GM21529 (cell line): ENCODE results near the gene MAP6.

ENCODE experiments used
- ATAC-seq: cut with Tn5 transposase; IDR thresholded peaks from one replicate; pipeline ENCODE4 v1.9.1; 2021; ENCODE audit not compliant: unreplicated experiment

MAP6 gene

DNA sequence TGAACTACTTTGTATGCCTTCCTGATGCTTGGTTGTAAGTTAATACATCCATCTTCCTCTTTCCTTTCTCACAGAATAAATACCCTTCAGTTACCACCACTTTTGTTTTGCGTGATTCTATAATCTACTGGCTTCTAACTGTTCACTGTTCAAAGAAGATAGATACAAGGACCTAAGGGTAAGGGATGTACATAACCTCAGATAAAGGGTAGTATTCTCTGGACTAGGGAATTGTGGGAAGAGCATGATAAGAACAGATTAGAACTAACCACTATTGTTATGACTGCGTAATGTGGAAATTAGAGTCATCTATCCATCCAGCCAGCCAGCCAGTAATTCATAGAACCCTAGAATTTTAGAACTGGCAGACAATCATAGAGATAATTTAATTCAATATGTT, 36.4 kb downstream of the MAP6 start:
- no peak for ATAC-seq

DNA sequence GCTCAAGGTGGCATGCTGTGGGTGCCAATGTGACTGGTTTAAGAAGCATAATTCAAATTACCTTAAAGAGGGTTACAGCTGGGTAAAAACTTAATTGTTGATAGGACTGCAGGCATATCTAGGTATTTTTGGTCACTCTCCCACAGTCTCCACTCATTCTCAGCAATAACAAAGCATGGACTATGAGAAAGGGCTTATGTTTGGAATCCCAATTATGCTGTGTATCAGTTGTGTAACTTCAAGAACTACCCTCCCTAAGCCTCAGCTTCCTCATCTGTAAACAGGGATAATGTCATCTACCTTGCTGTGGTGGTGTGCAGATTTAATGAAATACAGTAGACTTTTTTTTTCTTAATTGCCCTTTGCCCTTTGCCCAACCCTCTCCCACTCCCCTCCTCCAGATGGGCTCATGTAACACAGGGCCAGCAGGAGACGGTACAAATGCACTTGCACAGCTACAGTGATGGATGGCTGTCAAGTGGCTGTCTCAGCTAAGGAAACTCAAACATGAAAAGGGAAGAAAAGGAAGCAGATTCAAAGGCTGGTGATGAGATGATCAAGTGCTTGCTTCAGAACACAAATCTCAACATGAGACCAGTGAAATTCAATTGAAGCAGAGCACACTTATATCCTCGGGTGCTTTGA, 37.6 kb downstream of the MAP6 start:
- ATAC-seq, result no peak

DNA sequence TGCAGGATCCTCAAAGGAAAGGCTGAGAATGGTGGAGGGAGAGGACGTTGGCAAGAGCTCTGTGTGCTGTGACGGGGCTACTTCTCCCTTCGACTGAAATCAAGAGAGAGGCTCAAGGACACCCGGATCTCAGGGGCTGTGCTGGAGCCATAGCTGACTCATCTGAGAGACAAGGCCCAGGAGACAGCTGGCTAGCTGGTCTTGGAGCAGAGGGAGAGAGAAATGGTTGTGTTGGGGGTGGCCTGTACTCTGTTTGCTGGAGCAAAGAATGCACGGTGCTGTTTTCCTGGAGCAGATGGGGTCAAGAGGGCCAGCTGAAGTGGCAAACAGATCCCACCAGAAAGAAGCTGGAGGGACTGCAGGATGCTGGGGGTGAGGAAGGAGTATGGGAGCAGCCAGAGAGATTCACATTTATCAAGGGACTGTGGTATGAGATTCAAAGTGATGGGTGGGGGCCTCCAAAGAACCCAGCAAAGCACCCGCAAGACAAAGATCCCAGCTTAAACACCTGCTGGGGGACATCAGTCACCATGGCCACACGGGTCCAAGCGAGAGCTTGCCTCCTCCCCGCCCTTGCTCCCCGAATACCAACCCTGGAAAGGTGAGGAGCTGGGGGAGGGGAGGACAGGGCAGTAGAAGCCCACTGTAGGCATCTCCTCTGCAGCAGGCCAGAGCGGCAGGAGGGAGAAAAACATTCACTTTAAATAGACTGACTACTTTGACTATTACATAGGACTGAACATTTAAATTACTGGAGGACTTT, 40.8 kb downstream of the MAP6 start:
- no peak for ATAC-seq

DNA sequence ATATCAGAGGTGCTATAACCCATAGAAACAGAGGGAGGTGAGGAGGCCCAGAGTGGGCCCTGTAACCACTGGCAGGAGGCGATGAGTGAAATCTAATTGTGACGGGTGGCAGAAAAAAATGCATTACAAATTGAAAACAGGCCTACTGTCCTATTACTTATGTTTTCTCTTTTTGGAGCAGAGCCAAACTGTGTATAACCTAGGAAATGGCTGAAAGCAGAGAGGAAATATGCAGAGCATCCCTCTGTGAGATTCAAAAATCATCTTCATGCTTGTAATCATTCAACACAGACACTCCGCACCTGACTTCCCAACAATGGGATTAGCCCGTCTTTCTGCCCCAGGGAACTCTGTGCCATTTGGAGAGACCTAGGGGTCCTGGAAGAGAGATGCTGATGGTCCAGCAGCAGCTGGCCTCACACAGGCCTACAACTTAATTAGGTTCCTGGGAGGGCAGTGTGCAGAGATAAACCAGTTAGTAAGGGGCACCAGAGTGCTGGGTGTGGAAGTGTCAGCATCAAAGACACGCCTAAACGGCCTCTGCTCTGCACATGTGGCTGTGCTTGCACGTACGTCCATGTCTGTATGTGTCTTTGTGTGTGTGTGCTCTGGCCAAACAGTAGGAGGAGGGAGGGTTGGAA, 41.8 kb downstream of the MAP6 start:
- ATAC-seq, result no peak

DNA sequence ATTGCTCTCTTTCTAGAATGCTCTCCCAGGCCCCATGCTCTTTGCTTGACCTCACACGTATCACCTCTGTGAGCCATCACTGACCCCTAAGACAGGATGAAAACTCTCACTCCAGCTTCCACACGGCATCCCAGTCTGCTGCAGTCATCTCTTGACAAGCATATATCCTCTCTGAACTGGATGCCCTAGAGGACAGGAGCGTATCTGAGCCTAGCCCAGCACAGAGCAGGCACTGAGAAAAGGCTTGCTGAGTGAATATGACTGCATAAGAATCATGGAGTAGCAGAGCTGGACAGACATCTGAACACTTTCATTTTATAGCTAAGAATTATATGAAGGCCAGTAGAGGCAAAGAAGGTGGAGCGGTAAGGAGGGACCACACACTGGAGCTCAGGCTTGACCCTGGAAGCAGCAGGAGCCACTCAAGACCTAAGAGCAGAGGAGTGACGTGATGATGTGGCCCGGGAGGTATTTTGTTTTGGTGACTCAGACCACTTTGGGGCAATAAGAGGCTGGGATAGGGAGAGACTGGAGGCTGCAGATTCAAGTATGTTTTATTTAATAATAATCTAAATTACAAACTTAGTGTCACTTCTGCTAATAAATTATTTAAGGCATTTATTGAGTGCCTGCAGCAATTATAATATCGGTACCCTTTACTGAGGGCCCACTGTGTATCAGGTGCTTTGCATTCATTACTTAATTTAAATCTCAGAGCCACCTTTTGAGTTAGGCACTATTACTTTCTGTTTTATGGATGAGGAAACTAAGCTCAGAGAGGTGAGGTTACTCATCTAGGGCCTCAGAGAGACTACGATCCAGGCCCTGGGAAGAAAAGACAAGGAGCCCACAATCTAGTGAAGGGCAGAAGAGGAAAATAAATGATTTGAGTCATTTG, 42.6 kb downstream of the MAP6 start:
- ATAC-seq, result no peak

DNA sequence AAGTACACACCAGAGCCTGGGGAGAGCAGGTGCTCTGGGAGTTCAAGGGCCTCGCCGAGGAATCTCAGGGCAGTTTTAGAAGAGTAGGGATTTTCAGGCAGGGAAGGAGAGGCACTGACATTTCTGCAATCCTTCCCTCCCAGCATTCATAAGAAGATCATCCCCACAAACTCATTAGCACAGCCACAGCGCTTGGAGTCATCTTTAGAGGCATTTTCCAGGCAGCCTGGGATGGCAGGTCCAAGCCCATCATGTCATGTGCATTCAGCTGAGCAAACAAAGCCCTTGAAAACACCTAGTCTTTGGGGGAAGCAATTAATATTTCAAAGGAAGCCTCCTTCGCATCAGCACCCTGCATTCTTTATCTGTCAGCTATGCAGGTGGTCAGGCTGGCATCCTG, 43.8 kb downstream of the MAP6 start:
- no peak for ATAC-seq

DNA sequence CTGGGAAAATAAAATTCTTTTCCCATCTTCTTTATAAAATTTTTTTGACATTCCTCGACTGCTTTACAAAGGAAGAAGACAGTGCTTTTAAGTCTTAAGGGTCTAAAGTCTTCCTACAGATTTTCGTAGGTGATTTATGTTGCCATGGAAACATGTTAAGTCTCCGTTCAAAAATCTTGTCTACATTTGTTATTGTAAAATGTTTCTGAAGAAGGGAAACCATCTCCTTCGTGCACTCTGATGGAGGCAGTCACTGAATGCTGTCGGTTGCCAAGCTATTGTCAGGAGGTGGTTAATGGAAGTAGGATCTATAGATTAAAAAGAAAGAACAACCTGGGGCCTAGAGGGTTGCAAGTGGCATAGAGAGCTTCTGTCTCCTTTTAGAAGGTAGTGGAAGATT, 52.6 kb downstream of the MAP6 start:
- ATAC-seq, result no peak

DNA sequence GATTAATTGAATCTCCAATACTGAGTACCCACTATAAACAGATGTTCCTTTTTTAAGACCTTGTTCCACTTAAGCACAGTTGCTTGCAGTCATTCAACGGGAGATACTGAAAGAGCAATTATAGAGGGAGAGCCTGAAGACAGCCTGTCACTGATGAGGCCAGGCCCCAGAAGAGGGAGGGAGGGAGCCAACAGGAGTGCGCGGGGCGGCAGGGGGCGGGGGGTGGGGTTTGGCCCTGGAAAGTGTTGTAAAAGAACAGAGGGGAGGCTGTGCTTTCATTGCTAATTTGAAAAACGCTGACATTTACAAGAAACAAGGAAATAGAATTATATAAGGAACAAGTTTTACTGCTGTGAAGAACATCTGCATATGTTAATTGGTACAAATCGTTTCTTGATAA, 53.1 kb downstream of the MAP6 start:
- no peak for ATAC-seq

DNA sequence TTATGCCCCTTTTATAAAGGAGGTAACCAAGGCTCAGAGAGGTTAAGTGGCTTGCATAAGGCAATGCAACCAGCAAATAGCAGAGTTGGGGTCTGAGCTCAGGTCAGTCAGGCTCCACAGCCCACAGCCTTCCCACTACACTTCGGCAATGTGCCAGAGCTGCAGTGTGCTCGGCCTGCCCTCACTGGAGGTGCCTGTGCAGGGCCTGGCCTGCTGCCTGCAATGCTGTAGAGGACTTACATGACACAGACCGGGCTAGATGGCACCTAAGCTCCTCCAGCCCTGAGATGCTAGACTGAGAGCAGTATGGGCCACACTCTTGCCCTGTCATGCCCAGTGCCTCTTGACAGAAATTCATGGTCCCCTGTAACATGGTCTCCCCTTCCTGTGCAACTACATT, 57.0 kb downstream of the MAP6 start:
- no peak for ATAC-seq

DNA sequence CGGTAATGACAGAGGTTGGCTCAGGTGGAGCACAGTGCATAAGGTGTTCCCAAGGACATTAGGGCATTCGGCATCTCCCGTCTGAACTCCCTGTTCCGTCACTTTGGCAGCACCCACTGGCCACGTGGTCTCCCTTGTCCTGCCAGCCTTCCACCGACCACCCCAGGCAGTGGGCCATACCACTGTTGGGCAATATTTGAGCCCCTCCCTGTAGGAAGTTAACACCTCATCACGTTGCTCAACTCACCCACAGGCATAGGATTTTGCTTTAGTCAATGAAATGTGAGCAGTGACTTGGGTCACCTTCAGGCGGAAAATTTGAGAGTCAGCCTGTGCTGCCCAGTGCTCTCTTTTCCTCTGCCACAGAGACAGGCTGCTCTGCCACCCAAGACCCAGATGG, 62.7 kb downstream of the MAP6 start:
- no peak for ATAC-seq

DNA sequence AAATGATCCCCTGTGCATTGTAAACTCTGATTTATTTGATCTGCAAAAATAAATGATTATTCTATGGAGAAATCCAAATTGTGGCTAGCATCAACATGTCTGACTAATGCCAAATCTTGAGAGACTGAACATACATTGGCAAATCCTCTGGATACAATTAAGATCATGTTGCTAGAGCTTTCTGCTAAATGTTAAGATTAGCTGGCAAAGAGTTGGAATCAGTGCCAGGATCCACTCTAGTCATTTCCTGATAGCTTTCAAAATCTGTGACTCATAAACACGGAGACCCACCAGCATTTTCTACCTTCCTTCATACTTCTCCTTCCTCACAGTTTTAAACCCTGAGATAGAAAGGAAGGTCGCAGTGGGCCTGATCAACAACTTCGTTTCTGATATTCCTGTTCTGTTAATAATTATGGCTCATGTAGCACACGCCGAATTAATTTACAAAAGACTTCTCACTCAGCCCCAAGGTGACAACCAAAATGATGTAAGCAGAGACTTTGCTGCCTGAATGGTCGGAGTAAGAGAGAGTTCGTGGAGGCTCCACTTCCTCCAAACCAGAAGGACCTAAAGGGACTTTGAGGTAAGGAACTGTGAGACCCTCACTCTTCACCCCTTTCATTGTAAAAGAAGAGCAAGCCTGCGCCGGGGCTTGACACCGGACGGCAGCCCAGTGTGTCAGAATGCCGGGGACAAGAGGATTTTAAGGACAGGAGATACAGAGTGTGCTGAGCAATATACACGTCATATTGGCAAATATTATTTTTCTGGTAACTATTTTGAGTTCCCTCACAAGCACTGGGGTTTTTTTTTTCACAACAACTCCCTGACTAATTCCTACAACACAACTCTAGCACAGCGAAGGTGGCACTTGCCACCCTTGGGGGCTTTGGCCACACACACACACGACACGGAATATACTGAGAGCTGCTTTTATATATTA, 64.8 kb downstream of the MAP6 start:
- ATAC-seq, result no peak

DNA sequence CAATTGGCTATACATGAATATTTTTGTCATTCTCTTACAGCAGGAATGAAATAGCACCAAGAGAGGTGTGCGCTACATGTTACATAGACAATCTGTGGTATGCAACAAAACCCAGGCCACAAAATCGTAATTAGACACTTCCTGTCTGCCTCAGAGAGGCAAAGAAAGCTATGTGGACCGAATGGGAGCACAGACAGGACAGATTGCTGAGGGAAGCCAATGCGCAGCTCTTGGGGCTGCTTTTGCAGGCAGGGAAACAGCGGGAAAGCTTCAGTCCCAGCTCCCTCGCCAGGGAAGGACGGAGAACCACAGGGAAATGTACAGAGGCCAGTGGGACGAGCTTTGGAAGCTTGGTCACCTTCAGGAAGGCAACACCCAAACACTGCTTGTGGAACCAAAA, 65.9 kb downstream of the MAP6 start:
- no peak for ATAC-seq

DNA sequence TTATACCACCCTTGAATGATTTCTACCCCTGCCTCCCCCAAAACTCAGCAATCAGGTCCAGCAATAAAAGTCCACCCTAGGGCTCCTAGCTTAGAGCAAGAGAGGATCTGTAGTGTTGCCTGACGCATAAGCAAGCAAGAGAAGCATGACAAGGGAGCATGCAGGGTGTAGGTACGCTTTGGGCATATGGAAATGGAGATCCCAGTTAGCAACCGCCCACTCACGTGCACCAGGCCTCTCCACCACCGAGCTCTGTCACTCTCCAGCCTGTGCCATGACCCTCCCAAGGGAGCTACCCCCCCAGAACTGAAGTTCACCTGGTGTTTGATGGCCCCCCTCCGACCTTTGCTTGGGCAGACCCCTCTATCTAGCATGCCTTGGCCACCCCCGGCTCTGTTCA, 67.3 kb downstream of the MAP6 start:
- no peak for ATAC-seq

DNA sequence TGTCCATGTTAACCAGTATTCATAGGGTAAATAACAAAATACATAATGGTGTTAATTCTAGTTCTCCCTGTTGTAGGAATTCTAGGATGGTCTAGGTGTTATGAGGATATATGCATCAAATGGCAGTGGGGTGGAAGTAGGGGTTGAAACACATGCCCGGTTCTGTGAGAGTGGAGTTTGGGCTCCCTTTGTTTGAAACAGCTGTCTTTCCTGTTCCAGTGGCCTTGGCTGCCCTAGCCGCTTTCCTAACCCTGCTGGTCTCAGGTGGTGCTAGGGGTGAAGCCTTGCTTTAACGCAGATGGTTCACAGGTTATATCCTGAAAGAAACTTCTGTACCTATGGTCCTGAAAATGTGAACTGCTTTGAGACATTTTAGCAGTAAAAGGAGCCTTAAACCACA, 68.5 kb downstream of the MAP6 start:
- ATAC-seq, result no peak

DNA sequence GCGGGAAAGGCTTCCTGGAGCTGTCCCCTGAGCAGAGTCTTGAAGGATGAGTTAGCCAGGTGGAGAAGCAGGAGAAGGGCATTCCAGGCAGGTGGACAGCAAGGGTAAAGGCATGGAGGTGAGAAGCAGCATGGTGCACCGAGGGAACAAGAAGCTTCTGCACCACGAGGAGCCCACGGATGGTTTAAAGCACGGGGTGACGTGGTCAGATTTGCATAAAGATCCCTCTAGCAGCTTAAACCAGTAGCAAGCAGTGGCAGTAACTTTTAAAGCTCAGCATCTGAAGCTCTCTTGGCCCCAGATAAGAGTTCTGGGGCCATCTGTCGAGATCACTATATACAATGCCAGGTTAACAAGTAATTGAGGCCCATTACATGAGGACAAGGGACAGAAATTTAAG, 69.9 kb downstream of the MAP6 start:
- ATAC-seq, result no peak

DNA sequence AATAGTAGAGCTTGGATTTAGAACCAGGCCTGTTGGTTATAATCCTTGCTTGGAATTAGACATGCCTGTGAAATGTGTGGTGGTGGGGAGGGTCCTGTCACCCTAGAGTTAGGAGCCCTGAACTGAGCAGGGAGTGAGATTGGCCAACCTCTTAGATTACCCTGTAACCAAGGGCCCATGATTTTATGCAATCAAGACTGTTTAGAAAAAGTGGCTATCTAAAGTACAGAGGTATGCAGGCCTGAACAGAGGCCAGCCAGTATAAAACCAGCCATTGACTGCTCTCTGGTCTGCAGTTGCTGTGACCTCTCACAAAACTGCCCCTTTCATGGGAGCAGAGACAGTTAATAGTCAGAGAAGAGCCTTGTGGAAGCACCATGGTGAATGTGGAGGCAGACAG, 70.6 kb downstream of the MAP6 start:
- ATAC-seq, result no peak

DNA sequence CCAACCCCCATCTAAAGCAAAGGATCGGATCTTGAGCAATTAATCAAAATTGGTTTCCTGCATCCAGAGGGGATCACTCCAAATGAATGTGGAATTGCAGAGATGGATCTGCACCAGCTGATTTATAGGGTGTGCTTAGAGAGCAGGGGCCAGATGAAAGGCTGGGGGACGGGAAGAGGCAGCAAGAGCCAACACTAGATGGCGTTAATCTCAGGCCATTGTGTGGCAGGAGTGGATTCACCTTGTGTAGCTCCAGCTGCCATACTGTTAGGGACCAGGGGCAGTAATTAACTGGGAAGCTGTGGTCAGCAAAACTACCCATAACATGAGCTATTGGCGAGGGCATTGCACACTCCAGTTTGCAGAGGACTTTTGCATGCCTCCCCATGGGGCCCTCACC, 71.2 kb downstream of the MAP6 start:
- no peak for ATAC-seq

DNA sequence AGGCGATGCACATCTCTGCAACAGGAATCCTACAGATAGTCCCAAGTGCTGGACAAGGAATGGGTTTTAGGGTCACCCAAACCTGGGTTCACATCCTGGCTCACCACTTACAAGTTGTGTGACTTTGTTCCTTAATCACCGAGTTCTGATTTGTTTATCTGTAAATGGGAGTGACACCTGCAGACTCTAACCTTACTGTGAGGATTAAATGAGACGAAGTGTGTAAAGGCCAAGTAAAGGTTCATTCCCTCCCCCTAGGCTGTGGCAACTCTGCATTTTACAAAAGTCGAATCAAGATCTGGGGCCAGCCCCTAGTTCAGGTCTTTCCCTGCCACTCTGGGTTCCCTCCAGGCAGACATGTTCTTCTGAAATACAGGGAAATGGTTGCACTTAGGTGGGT, 71.9 kb downstream of the MAP6 start:
- no peak for ATAC-seq

DNA sequence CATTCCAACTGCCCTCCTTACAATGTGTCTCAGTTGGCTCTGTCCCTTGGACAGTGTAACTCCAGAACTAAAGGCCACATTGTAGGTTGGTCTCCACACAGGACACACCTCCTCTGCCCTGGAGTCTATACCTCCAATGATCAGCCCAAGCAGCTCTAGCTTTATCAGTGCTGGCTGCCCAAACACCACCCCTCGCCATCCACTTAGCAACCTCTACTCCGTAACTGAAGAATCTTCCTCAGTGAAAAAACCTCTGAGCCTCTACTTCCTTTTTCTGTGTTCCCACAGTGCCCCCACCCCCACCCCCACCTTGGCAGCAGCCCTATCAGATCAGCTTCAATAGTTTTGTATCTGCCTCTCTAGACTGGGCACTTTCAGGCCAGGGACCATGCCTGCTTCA, 73.4 kb downstream of the MAP6 start:
- no peak for ATAC-seq

DNA sequence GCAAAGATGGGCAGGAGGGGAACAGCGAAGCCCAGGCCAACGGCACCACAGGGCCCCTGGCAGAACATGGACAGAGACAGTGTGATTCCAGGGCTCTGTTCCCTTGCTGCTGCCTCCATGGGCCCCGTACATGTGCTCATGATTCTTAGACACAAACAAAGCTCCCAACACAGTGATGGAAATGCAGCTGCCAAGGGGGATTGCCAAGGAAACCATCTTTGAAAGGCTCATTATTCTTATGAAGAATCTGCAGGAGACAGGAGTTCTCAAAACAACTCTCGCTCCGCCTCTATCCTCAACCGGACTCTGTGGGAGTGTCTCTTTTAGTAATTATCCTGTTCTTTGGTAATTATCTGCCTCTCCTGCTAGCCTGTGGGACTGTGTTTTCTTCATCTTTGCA, 74.6 kb downstream of the MAP6 start:
- ATAC-seq, result no peak
